ENCODE data around the gene NMNAT2.

DNA sequence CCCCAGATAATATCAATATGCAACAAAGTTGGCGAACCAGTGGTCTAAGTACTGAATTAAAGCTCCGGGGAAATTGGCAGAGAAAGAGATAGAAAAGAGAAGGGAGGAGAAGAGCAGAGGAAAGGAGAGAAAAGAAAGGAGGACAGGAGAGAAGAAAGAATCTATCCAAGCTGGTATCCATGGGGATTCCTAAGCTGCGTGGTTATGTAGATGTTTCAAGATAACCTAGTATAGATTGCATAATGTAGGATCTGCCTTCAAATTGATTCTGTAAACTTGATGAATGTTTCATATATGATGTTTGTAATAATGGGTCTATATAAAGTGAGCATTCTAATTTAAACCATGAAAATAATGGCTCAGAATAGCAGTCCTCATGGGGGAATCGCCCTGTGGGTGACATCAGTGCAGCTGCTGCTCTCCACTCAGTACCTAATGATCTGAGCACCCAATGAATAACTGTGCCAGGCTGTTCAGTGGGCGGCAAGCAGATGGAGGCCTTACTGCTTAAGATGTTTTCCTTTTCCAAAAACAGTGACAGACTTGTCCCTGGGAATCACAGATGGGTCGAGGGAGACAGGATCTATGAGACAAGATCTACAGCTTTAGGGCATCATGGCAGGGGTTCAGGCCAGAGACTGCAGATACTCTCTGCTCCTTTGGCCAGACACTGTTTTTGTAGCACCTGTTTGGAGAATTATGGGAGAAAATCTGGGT lies 154.1 kb downstream of the NMNAT2 start:
- TF ChIP-seq FOXM1 (IDR thresholded peaks at IDR 0.05; ENCODE audit: borderline replicate concordance, low read depth) (no peak), EP300 (IDR thresholded peaks at IDR 0.05; ENCODE audit: borderline replicate concordance) (no peak), YY1 (IDR thresholded peaks at IDR 0.05; ENCODE audit: low read depth) (no peak), NFIC (IDR thresholded peaks at IDR 0.05) (no peak), USF1 (IDR thresholded peaks at IDR 0.05) (no peak), REST (IDR thresholded peaks at IDR 0.05; ENCODE audit: low read depth) (no peak), TAF1 (IDR thresholded peaks at IDR 0.05; ENCODE audit: low read depth) (no peak), TEAD4 (IDR thresholded peaks at IDR 0.05) (no peak), EGR1 (IDR thresholded peaks at IDR 0.05) (no peak), CREB1 (IDR thresholded peaks at IDR 0.05; ENCODE audit: low read depth) (no peak)
- TF ChIP-seq, protein P1, sequence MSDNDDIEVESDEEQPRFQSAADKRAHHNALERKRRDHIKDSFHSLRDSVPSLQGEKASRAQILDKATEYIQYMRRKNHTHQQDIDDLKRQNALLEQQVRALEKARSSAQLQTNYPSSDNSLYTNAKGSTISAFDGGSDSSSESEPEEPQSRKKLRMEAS (IDR thresholded peaks at IDR 0.05) = no peak

Data from Ishikawa (cell line).